T-cell (primary cell): ENCODE measurements around the gene ST6GAL1. TPM values are rescaled to one million over a fixed set of nuclear protein-coding genes. Genes with fewer than 3 reads are reported as not detected.

Source experiments
- ATAC-seq, 4 experiments: fragments of 200-7000 bp in 3 of 4; fragments of 150-1000 bp in 1 of 4; cut with Tn5 transposase; replicated peaks in 1 of 4; 1 replicate in 3 of 4; 2 replicates in 1 of 4; pipeline ENCODE4 v1.10.0; 2021; ENCODE audit warnings: moderate library complexity in 3 of 4, mild to moderate bottlenecking in 2 of 4, moderate number of reproducible peaks in 1 of 4
- CTCF ChIA-PET, 2 donors: fragments of 300-600 bp; sonication (Branson Sonifier 250); formaldehyde crosslinking; loops; one replicate each; lab custom pipeline; 2022; ENCODE audit warnings: antibody characterized with exemption in 2 of 2; lab: Charles Lee
- POLR2A ChIA-PET, 2 donors: fragments of 300-600 bp; sonication (Branson Sonifier 250); formaldehyde crosslinking; loops; one replicate each; lab custom pipeline; 2022; ENCODE audit warnings: antibody characterized with exemption in 2 of 2; lab: Charles Lee
- DNase-seq, 35 experiments: peaks; one replicate each; pipeline versions ENCODE4 v3.0.0 to v3.0.0-alpha.2; 2013 to 2023
- H3K27ac ChIP-seq: one replicate; pipeline ENCODE4 v1.5.1; 2013; ENCODE audit warnings: low read length
- H3K27me3 ChIP-seq, 2 experiments: replicated peaks in 1 of 2; 1 replicate in 1 of 2; 2 replicates in 1 of 2; pipeline versions ENCODE4 v1.6.1 to v1.7.0; 2013; ENCODE audit warnings: low read length in 1 of 2, mixed read lengths in 1 of 2; ENCODE audit not compliant: control insufficient read depth in 2 of 2, insufficient read depth in 2 of 2; ENCODE audit errors: extremely low read depth in 1 of 2
- H3K36me3 ChIP-seq, 2 donors: 1 replicate in 1 of 2; 2 replicates in 1 of 2; pipeline versions ENCODE4 v1.6.1 to v1.7.0; 2013; ENCODE audit warnings: low read length in 1 of 2; ENCODE audit not compliant: control insufficient read depth in 2 of 2, insufficient read depth in 1 of 2; ENCODE audit errors: extremely low read depth in 1 of 2
- H3K4me1 ChIP-seq, 2 experiments: 1 replicate in 1 of 2; 2 replicates in 1 of 2; pipeline versions ENCODE4 v1.6.1 to v1.7.0; 2013; ENCODE audit warnings: low read length in 2 of 2, mixed read lengths in 1 of 2; ENCODE audit not compliant: insufficient read depth in 2 of 2, control insufficient read depth in 1 of 2; ENCODE audit errors: extremely low read depth in 1 of 2
- H3K4me3 ChIP-seq, 2 donors: 1 replicate in 1 of 2; 2 replicates in 1 of 2; pipeline versions ENCODE4 v1.5.1 to v1.7.0; 2013; ENCODE audit warnings: mild to moderate bottlenecking in 2 of 2, low read length in 1 of 2, moderate library complexity in 1 of 2; ENCODE audit not compliant: control insufficient read depth in 1 of 2; ENCODE audit errors: extremely low read depth in 1 of 2
- H3K9me3 ChIP-seq: 2 replicates; pipeline ENCODE4 v1.7.0; 2013
- H3K27ac Mint-ChIP-seq, 2 donors: one replicate each; pipeline ENCODE4 v1.8.0; 2020 to 2021; ENCODE audit warnings: mild to moderate bottlenecking in 2 of 2, mixed read lengths in 2 of 2
- H3K27me3 Mint-ChIP-seq, 2 donors: one replicate each; pipeline ENCODE4 v1.8.0; 2021 to 2022; ENCODE audit warnings: mixed read lengths in 2 of 2
- H3K36me3 Mint-ChIP-seq: one replicate; pipeline ENCODE4 v1.8.0; 2021; ENCODE audit warnings: mixed read lengths
- H3K4me1 Mint-ChIP-seq, 3 donors: one replicate each; pipeline ENCODE4 v1.8.0; 2020 to 2022; ENCODE audit warnings: mixed read lengths in 3 of 3, mild to moderate bottlenecking in 1 of 3
- H3K4me3 Mint-ChIP-seq, 3 donors: one replicate each; pipeline ENCODE4 v1.8.0; 2020 to 2022; ENCODE audit warnings: mild to moderate bottlenecking in 3 of 3, mixed read lengths in 3 of 3, moderate library complexity in 3 of 3
- H3K9me3 Mint-ChIP-seq, 3 donors: one replicate each; pipeline ENCODE4 v1.8.0; 2020 to 2022; ENCODE audit warnings: mixed read lengths in 3 of 3
- WGBS: methylation state at CpG from one replicate; pipeline ENCODE4 v1.1.5; 2013; ENCODE audit warnings: missing lambda C conversion rate; ENCODE audit not compliant: insufficient coverage; 5-methylcytosine and 5-hydroxymethylcytosine counted together
- total RNA-seq, 35 experiments: library from RNA in 6 of 35; stranded (reverse) in 6 of 35; fragments of 120-200 nt in 1 of 35; gene quantifications; one replicate each; pipeline versions ENCODE4 v1.2.1 to v1.2.4 and lab custom pipeline; 2013 to 2026

The ST6GAL1 gene
- total RNA-seq, 5 donors from 2014 or later (not counting 1 experiment from before 2014, with no cell fraction given): 148 to 237 (median 212) TPM

GRCh38 chr3:186994000-186994955, 64.0 kb downstream of the ST6GAL1 start:
- no peak overlapping the region for H3K27ac ChIP-seq
- Mint-ChIP-seq H3K27me3 (no peaks in the 10 kb centered on the region), H3K27ac (peak overlapping the region; percentile 71 to 80), H3K4me1 (peaks cover 42 to 68% (median 58%) of the 10 kb centered on the region in 3 donors), H3K9me3 (no peaks in the 10 kb centered on the region), H3K36me3 (peaks cover 39% of the 10 kb centered on the region), H3K4me3 (no peak overlapping the region)
- ATAC-seq (no peak), DNase-seq (no peak)
- no peaks in the 10 kb centered on the region for H3K9me3 ChIP-seq
- ChIA-PET CTCF (no interaction called here), POLR2A (interaction anchor here in 1 of 2 donors (0.6 kb wide), 1 partner anchor 53 kb away, joined by 5 read pairs; no protein-coding TSS in a partner anchor)
- 71% methylated on average over 1 of the region's 11 CpGs for WGBS
- no peak overlapping the region for H3K4me3 ChIP-seq
- H3K27me3 ChIP-seq: no peaks in the 10 kb centered on the region
- peaks cover 0 to 11% of the 10 kb centered on the region in 2 experiments for H3K4me1 ChIP-seq
- peaks cover 0 to 39% of the 10 kb centered on the region in 2 donors for H3K36me3 ChIP-seq

- Mint-ChIP-seq H3K4me3 (peak overlapping the region in 1 of 3 donors; percentile 18), H3K9me3 (no peaks in the 10 kb centered on the region), H3K36me3 (peaks cover 43% of the 10 kb centered on the region), H3K27me3 (no peaks in the 10 kb centered on the region), H3K27ac (peak overlapping the region; percentile 64 to 76), H3K4me1 (peaks cover 35 to 67% (median 58%) of the 10 kb centered on the region in 3 donors)
- Histone ChIP-seq H3K27ac (no peak overlapping the region), H3K36me3 (peaks cover 7 to 30% of the 10 kb centered on the region in 2 donors), H3K9me3 (no peaks in the 10 kb centered on the region), H3K4me3 (no peak overlapping the region), H3K27me3 (no peaks in the 10 kb centered on the region), H3K4me1 (peaks cover 0 to 22% of the 10 kb centered on the region in 2 experiments)
- ChIA-PET POLR2A (interaction anchor here in 1 of 2 donors (1.0 kb wide), 1 partner anchor 31 kb away, joined by 3 read pairs; no protein-coding TSS in a partner anchor), CTCF (interaction anchor here in 1 of 2 donors (0.6 to 1.0 kb wide), 2 partner anchors 70 to 105 kb away, joined by 3 to 4 read pairs; no protein-coding TSS in a partner anchor)
- ATAC-seq: no peak
- 90% methylated on average over 4 of the region's 6 CpGs for WGBS
- DNase-seq: no peak
These were observed 66.0 kb downstream of the ST6GAL1 start for GRCh38 chr3:186996356-186996755.

GRCh38 chr3:186997061-186997460, 66.7 kb downstream of the ST6GAL1 start:
- H3K4me1 ChIP-seq: peaks cover 0 to 22% of the 10 kb centered on the region in 2 experiments
- ChIA-PET CTCF (no interaction called here), POLR2A (interaction anchor here in 1 of 2 donors (1.0 kb wide), 1 partner anchor 32 kb away, joined by 3 read pairs; no protein-coding TSS in a partner anchor)
- no peak overlapping the region for H3K4me3 ChIP-seq
- DNase-seq: no peak
- Mint-ChIP-seq H3K27me3 (no peaks in the 10 kb centered on the region), H3K36me3 (peaks cover 38% of the 10 kb centered on the region), H3K27ac (peak overlapping the region; percentile 64 to 76), H3K4me3 (peak overlapping the region in 1 of 3 donors; percentile 46), H3K9me3 (no peaks in the 10 kb centered on the region), H3K4me1 (peaks cover 30 to 63% (median 56%) of the 10 kb centered on the region in 3 donors)
- no peak for ATAC-seq
- WGBS: no CpG with 5 or more reads among the region's 3 CpGs
- peaks cover 7 to 23% of the 10 kb centered on the region in 2 donors for H3K36me3 ChIP-seq
- no peaks in the 10 kb centered on the region for H3K9me3 ChIP-seq
- H3K27ac ChIP-seq: no peak overlapping the region
- no peaks in the 10 kb centered on the region for H3K27me3 ChIP-seq

GRCh38 chr3:186997473-186997939, 67.2 kb downstream of the ST6GAL1 start:
- DNase-seq (no peak), ATAC-seq (no peak)
- no peak overlapping the region for H3K4me3 ChIP-seq
- H3K9me3 ChIP-seq: no peaks in the 10 kb centered on the region
- ChIA-PET POLR2A (no interaction called here), CTCF (no interaction called here)
- no peaks in the 10 kb centered on the region for H3K9me3 Mint-ChIP-seq
- H3K36me3 Mint-ChIP-seq: peaks cover 41% of the 10 kb centered on the region
- no peak overlapping the region for H3K27ac ChIP-seq
- H3K27me3 Mint-ChIP-seq: no peaks in the 10 kb centered on the region
- H3K27ac Mint-ChIP-seq: peak overlapping the region; percentile 34 to 65
- no peaks in the 10 kb centered on the region for H3K27me3 ChIP-seq
- H3K4me3 Mint-ChIP-seq: peak overlapping the region in 1 of 3 donors; percentile 35
- H3K36me3 ChIP-seq: peaks cover 7 to 23% of the 10 kb centered on the region in 2 donors
- 96% methylated on average over 10 of the region's 10 CpGs for WGBS
- H3K4me1 ChIP-seq: peaks cover 0 to 22% of the 10 kb centered on the region in 2 experiments
- peaks cover 34 to 66% (median 60%) of the 10 kb centered on the region in 3 donors for H3K4me1 Mint-ChIP-seq

- no peaks in the 10 kb centered on the region for H3K27me3 ChIP-seq
- ChIA-PET CTCF (interaction anchor here in 1 of 2 donors (0.6 kb wide), 1 partner anchor 149 kb away, joined by 3 read pairs; no protein-coding TSS in a partner anchor), POLR2A (no interaction called here)
- Mint-ChIP-seq H3K27me3 (no peaks in the 10 kb centered on the region), H3K4me3 (no peak overlapping the region), H3K27ac (peak overlapping the region in 1 of 2 donors; percentile 72), H3K4me1 (peaks cover 41 to 70% (median 64%) of the 10 kb centered on the region in 3 donors), H3K9me3 (peaks cover 0 to 4% (median 3%) of the 10 kb centered on the region in 3 donors), H3K36me3 (peaks cover 44% of the 10 kb centered on the region)
- H3K4me3 ChIP-seq: no peak overlapping the region
- H3K9me3 ChIP-seq: no peaks in the 10 kb centered on the region
- no peak overlapping the region for H3K27ac ChIP-seq
- peaks cover 7 to 23% of the 10 kb centered on the region in 2 donors for H3K36me3 ChIP-seq
- 95% methylated on average over 5 of the region's 9 CpGs for WGBS
- DNase-seq (no peak), ATAC-seq (no peak)
- peaks cover 0 to 29% of the 10 kb centered on the region in 2 experiments for H3K4me1 ChIP-seq
These were observed 68.6 kb downstream of the ST6GAL1 start for GRCh38 chr3:186998937-186999368.

- 36% methylated on average over 3 of the region's 4 CpGs for WGBS
- peak overlapping the region; percentile 83 to 87 for H3K27ac Mint-ChIP-seq
- ATAC-seq (no peak), DNase-seq (peak in 1 of 35 experiments; percentile 11)
- H3K36me3 Mint-ChIP-seq: peaks cover 47% of the 10 kb centered on the region
- H3K9me3 ChIP-seq: no peaks in the 10 kb centered on the region
- H3K4me3 Mint-ChIP-seq: no peak overlapping the region
- H3K4me3 ChIP-seq: no peak overlapping the region
- ChIA-PET POLR2A (no interaction called here), CTCF (no interaction called here)
- peaks cover 3 to 5% (median 4%) of the 10 kb centered on the region in 3 donors for H3K9me3 Mint-ChIP-seq
- no peaks in the 10 kb centered on the region for H3K27me3 Mint-ChIP-seq
- peaks cover 54 to 75% (median 74%) of the 10 kb centered on the region in 3 donors for H3K4me1 Mint-ChIP-seq
- peaks cover 7 to 23% of the 10 kb centered on the region in 2 donors for H3K36me3 ChIP-seq
- H3K27ac ChIP-seq: peak overlapping the region; percentile 51
- H3K4me1 ChIP-seq: peaks cover 0 to 39% of the 10 kb centered on the region in 2 experiments
- no peaks in the 10 kb centered on the region for H3K27me3 ChIP-seq
These were observed 70.4 kb downstream of the ST6GAL1 start for GRCh38 chr3:187000711-187001151.
